GM19043 (cell line): ENCODE results near the gene FEV.

Source experiments
- ATAC-seq: cut with Tn5 transposase; IDR thresholded peaks from one replicate; pipeline ENCODE4 v1.9.1; 2021; ENCODE audit warnings: low read depth; ENCODE audit not compliant: unreplicated experiment

Gene FEV

GRCh38 chr2:218985021-218985324 is at the start of gene FEV:
Gene FEV (minus strand): TSS chr2:218985184. CDS start chr2:218985075, 109 bp downstream.
- ATAC-seq: no peak

- no peak for ATAC-seq
These were observed 47.2 kb upstream of the FEV start for GRCh38 chr2:219032051-219032745.

GRCh38 chr2:219031005-219031738 is 46.2 kb upstream of the FEV start:
- ATAC-seq: no peak

- ATAC-seq: no peak
These were observed 45.4 kb upstream of the FEV start for GRCh38 chr2:219030177-219030940.

GRCh38 chr2:219029829-219030165 is 44.8 kb upstream of the FEV start:
- no peak for ATAC-seq

GRCh38 chr2:219028996-219029828 is 44.2 kb upstream of the FEV start:
- ATAC-seq: no peak

GRCh38 chr2:219028141-219028540 is 43.2 kb upstream of the FEV start:
- ATAC-seq: no peak

GRCh38 chr2:219027511-219028055 is 42.6 kb upstream of the FEV start:
- no peak for ATAC-seq

GRCh38 chr2:219026946-219027345 is 42.0 kb upstream of the FEV start:
- ATAC-seq: no peak

- no peak for ATAC-seq
These were observed 40.9 kb upstream of the FEV start for GRCh38 chr2:219025637-219026585.

- ATAC-seq: no peak
These were observed 39.1 kb upstream of the FEV start for GRCh38 chr2:219024059-219024458.

- ATAC-seq: no peak
These were observed 38.1 kb upstream of the FEV start for GRCh38 chr2:219023045-219023605.

GRCh38 chr2:219022616-219023015 is 37.6 kb upstream of the FEV start:
- no peak for ATAC-seq

- ATAC-seq: no peak
These were observed 37.1 kb upstream of the FEV start for GRCh38 chr2:219022041-219022440.

- ATAC-seq: no peak
These were observed 36.6 kb upstream of the FEV start for GRCh38 chr2:219021591-219021990.

GRCh38 chr2:219020604-219021365 is 35.8 kb upstream of the FEV start:
- no peak for ATAC-seq

- no peak for ATAC-seq
These were observed 34.5 kb upstream of the FEV start for GRCh38 chr2:219019436-219019835.

GRCh38 chr2:219018726-219019125 is 33.7 kb upstream of the FEV start:
- no peak for ATAC-seq
